Tibial nerve (tissue), 4 donors: ENCODE measurements around the gene ABI1.

Experiments used
- EP300 ChIP-seq, 2 donors: sonication (generic); formaldehyde crosslinking; IDR thresholded peaks; one replicate each; pipeline ENCODE4 v1.6.1; 2017; ENCODE audit warnings: antibody characterized with exemption in 2 of 2, mild to moderate bottlenecking in 1 of 2
- POLR2A ChIP-seq, 2 donors: fragments of 450-650 bp; IDR thresholded peaks; one replicate each; pipeline ENCODE4 v1.6.1; 2017; ENCODE audit warnings: antibody characterized with exemption in 2 of 2, mild to moderate bottlenecking in 2 of 2, moderate library complexity in 2 of 2
- TF ChIP-seq, protein P1 (sequence below), 5 experiments: fragments of 200-600 bp in 3 of 5; fragments of 450-650 bp in 2 of 5; sonication (generic) in 3 of 5; IDR thresholded peaks; one replicate each; pipeline ENCODE4 v1.5.1; 2016 to 2019; ENCODE audit warnings: antibody characterized with exemption in 5 of 5, mild to moderate bottlenecking in 3 of 5, moderate library complexity in 2 of 5

DNA sequence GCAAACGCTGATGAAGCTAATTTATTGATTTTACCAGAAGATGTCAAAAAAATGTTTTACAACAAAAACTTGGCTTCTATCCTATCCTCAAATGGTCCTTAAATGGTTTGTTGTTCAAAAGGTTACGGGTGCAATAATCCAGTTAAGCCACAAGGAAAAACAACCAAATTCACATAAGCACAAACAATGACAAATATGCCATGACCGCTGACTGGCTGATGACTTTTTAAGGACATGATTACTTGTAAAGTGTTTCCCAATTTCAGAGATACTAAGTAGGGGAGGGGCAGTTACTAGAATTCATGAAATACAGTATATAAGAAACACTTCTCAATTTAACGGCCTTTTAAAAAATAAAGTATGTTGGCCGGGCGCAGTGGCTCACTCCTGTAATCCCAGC lies 28.8 kb downstream of the ABI1 start:
- TF ChIP-seq, protein P1, sequence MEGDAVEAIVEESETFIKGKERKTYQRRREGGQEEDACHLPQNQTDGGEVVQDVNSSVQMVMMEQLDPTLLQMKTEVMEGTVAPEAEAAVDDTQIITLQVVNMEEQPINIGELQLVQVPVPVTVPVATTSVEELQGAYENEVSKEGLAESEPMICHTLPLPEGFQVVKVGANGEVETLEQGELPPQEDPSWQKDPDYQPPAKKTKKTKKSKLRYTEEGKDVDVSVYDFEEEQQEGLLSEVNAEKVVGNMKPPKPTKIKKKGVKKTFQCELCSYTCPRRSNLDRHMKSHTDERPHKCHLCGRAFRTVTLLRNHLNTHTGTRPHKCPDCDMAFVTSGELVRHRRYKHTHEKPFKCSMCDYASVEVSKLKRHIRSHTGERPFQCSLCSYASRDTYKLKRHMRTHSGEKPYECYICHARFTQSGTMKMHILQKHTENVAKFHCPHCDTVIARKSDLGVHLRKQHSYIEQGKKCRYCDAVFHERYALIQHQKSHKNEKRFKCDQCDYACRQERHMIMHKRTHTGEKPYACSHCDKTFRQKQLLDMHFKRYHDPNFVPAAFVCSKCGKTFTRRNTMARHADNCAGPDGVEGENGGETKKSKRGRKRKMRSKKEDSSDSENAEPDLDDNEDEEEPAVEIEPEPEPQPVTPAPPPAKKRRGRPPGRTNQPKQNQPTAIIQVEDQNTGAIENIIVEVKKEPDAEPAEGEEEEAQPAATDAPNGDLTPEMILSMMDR (IDR thresholded peaks at IDR 0.05) = no peak
- TF ChIP-seq POLR2A (IDR thresholded peaks at IDR 0.05) = no peak
- TF ChIP-seq EP300 (IDR thresholded peaks at IDR 0.05) = no peak
